ENCODE results near the gene ERG. TPM values are rescaled to one million over a fixed set of nuclear protein-coding genes. Genes with fewer than 3 reads are reported as not detected.

Gene ERG
- total RNA-seq, 4 donors from 2014 or later = 4.2 to 20.6 (median 4.8) TPM

GRCh38 chr21:38455403-38455802 is 42.9 kb downstream of the ERG start:
- H3K9me3 ChIP-seq = no peaks in the 10 kb centered on the region
- no peak overlapping the region for H3K27ac ChIP-seq
- no peak overlapping the region for H3K4me3 ChIP-seq
- no peak for DNase-seq
- H3K27me3 ChIP-seq = no peaks in the 10 kb centered on the region
- H3K4me1 ChIP-seq = no peaks in the 10 kb centered on the region
- no peaks in the 10 kb centered on the region for H3K36me3 ChIP-seq
- TF ChIP-seq POLR2A (IDR thresholded peaks at IDR 0.05) (no peak), CTCF (IDR thresholded peaks at IDR 0.05) (no peak)

GRCh38 chr21:38454702-38455101 is 43.6 kb downstream of the ERG start:
- Histone ChIP-seq H3K9me3 (no peaks in the 10 kb centered on the region), H3K27ac (no peak overlapping the region), H3K4me1 (no peaks in the 10 kb centered on the region), H3K36me3 (no peaks in the 10 kb centered on the region), H3K27me3 (no peaks in the 10 kb centered on the region), H3K4me3 (no peak overlapping the region)
- no peak for DNase-seq
- TF ChIP-seq POLR2A (IDR thresholded peaks at IDR 0.05) (no peak), CTCF (IDR thresholded peaks at IDR 0.05) (no peak)

- Histone ChIP-seq H3K4me1 (no peaks in the 10 kb centered on the region), H3K4me3 (no peak overlapping the region), H3K9me3 (no peaks in the 10 kb centered on the region), H3K27ac (no peak overlapping the region), H3K36me3 (no peaks in the 10 kb centered on the region), H3K27me3 (no peaks in the 10 kb centered on the region)
- TF ChIP-seq POLR2A (IDR thresholded peaks at IDR 0.05) = no peak
- DNase-seq = no peak
Observed at GRCh38 chr21:38454161-38454560, 44.1 kb downstream of the ERG start.

DNA sequence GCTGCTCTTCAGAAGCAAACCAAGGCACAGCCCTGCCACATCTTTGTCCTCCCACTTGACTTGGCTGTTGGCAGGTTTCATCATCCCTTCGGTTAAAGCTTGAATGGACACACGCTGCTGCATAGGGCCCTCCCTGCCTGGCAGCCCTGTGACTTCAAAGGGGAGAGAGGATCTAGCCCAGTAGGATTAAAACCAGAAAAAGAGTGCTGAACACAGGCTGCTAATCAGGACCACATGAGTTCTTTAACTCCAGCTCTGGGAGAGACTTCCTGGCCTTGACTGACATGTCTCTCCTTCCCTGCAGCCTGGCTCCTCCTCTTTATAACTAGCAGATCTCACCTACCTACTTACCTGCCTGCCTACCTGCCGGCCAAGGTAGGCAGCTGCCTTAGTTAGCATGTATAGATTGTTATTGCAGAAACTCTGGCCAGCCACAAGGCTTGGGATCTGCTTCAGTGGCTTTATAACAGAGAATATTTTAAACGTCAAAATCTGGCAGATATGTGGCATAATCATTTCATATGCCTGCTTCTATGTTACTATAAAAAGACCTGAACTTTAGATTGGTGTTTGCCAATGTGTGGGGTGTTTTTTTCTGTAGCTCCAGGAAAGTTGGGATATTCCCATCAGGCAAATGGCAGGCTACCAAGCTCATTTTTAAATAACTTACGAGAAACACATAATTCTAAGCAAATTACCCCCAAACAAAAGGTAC is 49.4 kb downstream of the ERG start:
- no peak for DNase-seq
- no peak overlapping the region for H3K4me3 ChIP-seq
- no peaks in the 10 kb centered on the region for H3K36me3 ChIP-seq
- H3K9me3 ChIP-seq = no peaks in the 10 kb centered on the region
- TF ChIP-seq CTCF (IDR thresholded peaks at IDR 0.05) (no peak), POLR2A (IDR thresholded peaks at IDR 0.05) (no peak)
- H3K4me1 ChIP-seq = no peaks in the 10 kb centered on the region
- H3K27ac ChIP-seq = no peak overlapping the region
- H3K27me3 ChIP-seq = no peaks in the 10 kb centered on the region

- Histone ChIP-seq H3K27ac (no peak overlapping the region), H3K4me3 (no peak overlapping the region), H3K27me3 (no peaks in the 10 kb centered on the region), H3K36me3 (no peaks in the 10 kb centered on the region), H3K4me1 (no peaks in the 10 kb centered on the region), H3K9me3 (no peaks in the 10 kb centered on the region)
- no peak for DNase-seq
- TF ChIP-seq POLR2A (IDR thresholded peaks at IDR 0.05) (no peak), CTCF (IDR thresholded peaks at IDR 0.05) (no peak)
Observed at GRCh38 chr21:38447611-38448010, 50.7 kb downstream of the ERG start.

GRCh38 chr21:38444691-38445090 is 53.6 kb downstream of the ERG start:
- Histone ChIP-seq H3K27ac (no peak overlapping the region), H3K4me3 (no peak overlapping the region), H3K27me3 (no peaks in the 10 kb centered on the region), H3K36me3 (no peaks in the 10 kb centered on the region), H3K9me3 (no peaks in the 10 kb centered on the region), H3K4me1 (no peaks in the 10 kb centered on the region)
- TF ChIP-seq POLR2A (IDR thresholded peaks at IDR 0.05) = no peak
- TF ChIP-seq CTCF (IDR thresholded peaks at IDR 0.05) = no peak
- no peak for DNase-seq

All from Peyer's patch (tissue), 4 donors.